Fibroblast of skin of back (primary cell): ENCODE results near the gene CCL8.

ENCODE experiments used
- DNase-seq: peaks from one replicate; pipeline ENCODE4 v3.0.0-alpha.2; 2013

CCL8 gene

DNA sequence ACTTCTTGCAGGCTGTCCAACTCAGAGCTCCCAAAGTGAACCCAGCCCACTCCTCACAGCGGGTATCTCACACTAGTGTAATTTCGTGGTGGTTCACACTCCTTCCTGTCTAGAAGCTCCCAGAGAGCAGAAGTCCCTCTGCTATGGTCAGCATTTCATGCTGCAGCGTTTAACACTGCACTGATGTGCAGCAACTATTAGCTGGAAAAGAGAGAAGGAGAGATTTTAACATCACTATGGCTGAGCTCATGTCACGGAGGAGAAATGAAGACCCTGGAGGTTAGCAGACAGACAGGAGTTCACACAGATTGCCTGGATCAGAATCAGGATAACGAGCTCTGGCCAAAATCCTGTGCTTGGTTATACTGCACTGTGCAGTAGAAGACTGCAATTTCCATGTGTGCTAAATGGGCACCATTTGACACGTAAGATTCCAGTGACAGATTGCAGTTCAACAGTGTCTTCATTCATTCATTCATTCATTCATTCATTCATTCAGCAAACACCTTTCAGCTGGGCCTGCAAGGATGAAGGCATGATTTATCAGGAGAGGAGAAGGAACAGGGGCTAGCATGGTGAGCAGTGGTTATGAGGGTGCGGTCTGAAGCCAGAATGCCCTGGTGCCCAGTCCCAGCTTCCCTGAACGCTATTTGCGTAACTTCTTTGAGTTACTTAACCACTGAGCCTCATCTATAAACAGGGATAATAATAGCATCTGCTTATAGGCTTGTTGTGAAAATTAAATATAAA is 49.1 kb downstream of the CCL8 start:
- DNase-seq, result no peak

GRCh38 chr17:34368946-34369500 is 49.8 kb downstream of the CCL8 start:
- no peak for DNase-seq

DNA sequence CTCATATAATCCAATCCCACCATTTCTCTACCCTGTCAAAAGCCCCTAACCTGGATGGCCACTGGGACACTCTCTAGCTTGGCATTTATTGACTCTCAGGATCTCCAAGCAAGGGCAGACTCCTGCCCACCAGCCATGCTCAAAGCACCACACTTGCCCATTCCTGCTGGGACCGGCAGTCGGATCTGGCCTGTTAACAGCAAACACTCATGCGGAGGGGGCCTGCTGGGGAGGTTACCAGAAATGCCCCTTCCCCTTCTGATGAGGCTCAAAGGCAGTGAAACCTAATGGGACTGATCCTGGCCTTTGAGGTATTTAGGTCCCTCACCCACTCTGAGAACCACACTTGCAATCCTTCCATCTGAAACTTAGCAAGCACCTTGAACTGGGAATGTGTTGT is 50.3 kb downstream of the CCL8 start:
- no peak for DNase-seq

DNA sequence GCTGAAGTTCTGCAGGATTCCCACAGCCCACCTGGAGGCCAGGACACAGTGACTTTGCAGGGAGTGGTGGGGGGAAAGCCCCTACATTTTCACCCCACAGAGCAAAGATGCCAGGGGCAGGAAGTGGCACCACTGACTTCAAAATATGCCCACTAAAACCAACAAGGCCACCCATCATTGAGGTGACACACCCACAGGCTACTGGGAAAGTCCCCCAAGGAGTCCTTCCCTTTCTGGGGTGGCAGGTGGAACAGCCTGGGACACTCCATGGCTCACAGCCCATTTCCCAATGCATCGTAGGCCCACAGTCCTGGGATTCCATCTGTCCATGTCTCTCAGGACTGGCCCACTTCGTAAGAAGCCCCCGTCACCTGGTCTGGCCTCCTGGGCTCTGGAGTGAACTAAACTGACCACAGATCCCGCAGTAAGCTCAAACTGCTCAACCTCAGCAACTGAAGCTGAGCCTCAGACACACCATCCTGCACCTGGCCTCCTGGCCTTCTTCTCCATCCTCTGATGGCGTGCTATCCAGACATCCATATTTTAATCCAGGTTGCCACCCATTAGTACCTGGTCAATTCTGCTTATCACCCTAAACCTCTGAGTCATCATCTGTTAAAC is 51.3 kb downstream of the CCL8 start:
- no peak for DNase-seq

- no peak for DNase-seq
Observed at GRCh38 chr17:34370997-34371395, 51.8 kb downstream of the CCL8 start.
